ENCODE results near the gene XG. TPM values are rescaled to one million over a fixed set of nuclear protein-coding genes. Genes with fewer than 3 reads are reported as not detected.

The XG gene
- total and polyA plus RNA-seq, 2 of the 8 experiments (the other 6 are each of a cell fraction or from before 2014, with no cell fraction given): 0.33 to 0.78 TPM

DNA sequence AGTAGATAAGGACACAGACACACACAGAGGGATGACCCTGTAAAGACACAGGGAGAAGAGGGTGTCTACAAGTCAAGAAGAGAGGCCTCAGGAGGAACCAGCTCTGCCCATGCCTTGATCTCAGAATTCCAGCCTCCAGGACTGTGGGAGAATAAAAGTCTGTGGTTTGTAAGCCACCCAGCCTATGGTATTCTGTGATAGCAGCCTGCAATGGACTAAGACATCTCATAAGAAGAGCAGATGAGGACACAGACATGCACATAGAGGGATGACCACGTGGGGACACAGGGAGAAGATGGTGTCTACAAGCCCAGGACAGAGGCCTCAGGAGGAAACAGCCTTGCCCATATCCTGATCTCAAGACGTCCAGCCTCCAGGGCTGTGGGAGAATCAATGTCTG, 9.4 kb downstream of the XG start:
- ChIA-PET POLR2A (ENCODE audit: partially characterized antibody) (no interaction called here), CTCF (ENCODE audit: partially characterized antibody) (no interaction called here)
- Histone ChIP-seq H3K56ac (replicated peaks; ENCODE audit: insufficient read length, low read depth, low read length) (no peak overlapping the region), H2BK120ac (replicated peaks; ENCODE audit: low read depth, low read length) (no peak overlapping the region), H3K4me2 (ENCODE audit: insufficient read depth in 1 of 2, low read depth in 2 of 2, low read length in 2 of 2) (no peak overlapping the region), H3K23me2 (ENCODE audit: low read depth, low read length) (no peaks in the 10 kb centered on the region), H4K91ac (replicated peaks; ENCODE audit: insufficient read length, low read length) (no peak overlapping the region), H3K4me3 (ENCODE audit: extremely low read depth in 1 of 4, insufficient read depth in 2 of 4, low read depth in 3 of 4, low read length in 4 of 4) (no peak overlapping the region), H2AK5ac (ENCODE audit: low read depth, low read length) (no peak overlapping the region), H2BK15ac (ENCODE audit: low read length) (no peak overlapping the region), H3K4me1 (replicated peaks in 1 of 4; ENCODE audit: control insufficient read depth in 3 of 4, insufficient read depth in 4 of 4, low read length in 3 of 4) (no peaks in the 10 kb centered on the region; a peak in 1 of 7 replicates), H3K18ac (ENCODE audit: extremely low read depth, low read length) (no peak overlapping the region), H4K20me1 (replicated peaks in 1 of 2; ENCODE audit: control insufficient read depth in 1 of 2, insufficient read depth in 2 of 2, low read length in 2 of 2) (no peaks in the 10 kb centered on the region), H2BK5ac (ENCODE audit: low read depth, low read length) (no peak overlapping the region), H3K79me2 (ENCODE audit: control insufficient read depth in 1 of 2, insufficient read depth in 2 of 2, low read length in 2 of 2) (no peaks in the 10 kb centered on the region), H2BK12ac (ENCODE audit: low read depth, low read length) (no peak overlapping the region), H3K27me3 (replicated peaks in 1 of 4; ENCODE audit: control insufficient read depth in 3 of 4, extremely low read depth in 1 of 4, insufficient read depth in 3 of 4, low read length in 3 of 4) (no peaks in the 10 kb centered on the region), H3K4ac (replicated peaks; ENCODE audit: insufficient read length, low read depth, low read length) (no peak overlapping the region), H3K27ac (ENCODE audit: low read depth, low read length) (no peak overlapping the region), H3K14ac (ENCODE audit: insufficient read length) (no peak overlapping the region), H4K8ac (ENCODE audit: extremely low read depth, insufficient read depth, low read length) (no peak overlapping the region), H3K79me1 (ENCODE audit: low read depth, low read length) (no peaks in the 10 kb centered on the region), H4K5ac (ENCODE audit: insufficient read length, low read depth, low read length) (no peak overlapping the region), H2AFZ (ENCODE audit: low read length) (no peak overlapping the region), H3K36me3 (ENCODE audit: control insufficient read depth in 2 of 4, insufficient read depth in 4 of 4, low read length in 3 of 4) (no peaks in the 10 kb centered on the region), H3K23ac (ENCODE audit: insufficient read length) (no peak overlapping the region), H3K9ac (replicated peaks in 1 of 4; ENCODE audit: extremely low read depth in 1 of 4, low read depth in 3 of 4, low read length in 3 of 4) (no peak overlapping the region), H2BK20ac (ENCODE audit: low read length) (no peak overlapping the region), H3K9me3 (ENCODE audit: insufficient read depth in 2 of 2, low read depth in 1 of 2, low read length in 1 of 2) (0 out of 4 replicates have a peak, but pooled peaks cover 0 to 3% of the 10 kb centered on the region in 2 experiments)
- no peak for FAIRE-seq
- no peak for DNase-seq (ENCODE audit: low read depth in 1 of 2, low spot score in 2 of 2)
- WGBS, 2 experiments (ENCODE audit: extremely low coverage in 1 of 2, insufficient coverage in 1 of 2, insufficient read length in 1 of 2, insufficient replicate concordance in 2 of 2, low coverage in 1 of 2, low lambda C conversion rate in 2 of 2, missing lambda C conversion rate in 1 of 2): 91% methylated on average over 2 of the region's 2 CpGs; no CpG with 5 or more reads in 1 of the 2 experiments
- no peak for TF ChIP-seq CREB1 (IDR thresholded peaks at IDR 0.05)
- TF ChIP-seq EGR1 (IDR thresholded peaks at IDR 0.05; ENCODE audit: borderline replicate concordance, low read depth, low read length): no peak
- no peak for TF ChIP-seq SP1 (IDR thresholded peaks at IDR 0.05; ENCODE audit: low read depth, low read length)
- TF ChIP-seq SP4 (IDR thresholded peaks at IDR 0.05; ENCODE audit: low read length): no peak
